Erythroblast (primary cell): Measurements from ENCODE around the gene APOL4.

Experiments
- GATA1 ChIP-seq: IDR thresholded peaks from 2 replicates; pipeline ENCODE4 v1.6.1; 2011; ENCODE audit warnings: low read depth, mild to moderate bottlenecking, control low read depth, low read length, moderate library complexity
- POLR2A ChIP-seq: IDR thresholded peaks from 2 replicates; pipeline ENCODE4 v1.6.1; 2011; ENCODE audit warnings: mild to moderate bottlenecking, low read length

- TF ChIP-seq POLR2A (no peak), GATA1 (no peak)
Measured at GRCh38 chr22:36147196-36147791, 54.3 kb downstream of the APOL4 start.
